HG03442 (cell line): Measurements from ENCODE around the gene LMO7.
"Not testable (repeated sequence)": the region's sequence is repeated elsewhere in the genome, so short reads cannot be mapped to it uniquely, and the experiment has no call there.

Source experiments
- ATAC-seq: cut with Tn5 transposase; IDR thresholded peaks from one replicate; pipeline ENCODE4 v1.9.1; 2021; ENCODE audit warnings: mild to moderate bottlenecking, moderate library complexity; ENCODE audit not compliant: unreplicated experiment

The LMO7 gene

DNA sequence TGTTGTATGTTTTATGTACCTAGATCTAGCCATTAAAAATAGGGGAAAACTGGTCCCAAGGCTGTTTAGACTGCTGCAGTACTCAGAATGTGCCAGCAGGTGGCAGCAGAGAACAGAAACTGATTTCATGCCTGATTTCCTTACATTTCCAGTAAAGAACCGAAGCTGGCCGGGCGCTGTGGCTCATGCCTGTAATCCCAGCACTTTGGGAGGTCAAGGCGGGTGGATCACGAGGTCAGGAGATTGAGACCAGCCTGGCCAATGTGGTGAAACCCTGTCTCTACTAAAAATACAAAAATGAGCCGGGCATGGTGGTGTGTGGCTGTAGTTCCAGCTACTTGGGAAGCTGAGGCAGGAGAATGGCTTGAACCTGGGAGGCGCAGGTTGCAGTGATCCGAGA, 59.8 kb downstream of the LMO7 start:
- peak; percentile 47 for ATAC-seq

DNA sequence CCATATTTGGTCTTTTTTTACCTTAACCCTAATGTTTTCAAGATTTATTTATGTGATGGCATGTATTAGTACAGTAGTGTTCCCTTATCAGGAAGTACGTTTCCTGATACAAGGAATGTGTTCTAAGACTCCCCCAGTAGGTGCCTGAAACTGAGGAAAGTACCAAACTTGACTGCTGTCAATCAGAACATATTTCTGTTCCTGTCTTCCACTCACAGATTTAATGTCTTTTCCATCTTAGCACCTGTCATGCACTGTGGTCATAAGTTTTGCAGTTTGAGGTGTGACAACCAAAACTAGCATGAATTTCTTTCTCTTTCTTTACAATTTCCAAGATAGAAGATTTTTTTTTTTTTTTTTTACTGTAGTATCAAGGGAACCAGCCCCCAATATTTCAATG, 62.9 kb downstream of the LMO7 start:
- ATAC-seq = no peak

DNA sequence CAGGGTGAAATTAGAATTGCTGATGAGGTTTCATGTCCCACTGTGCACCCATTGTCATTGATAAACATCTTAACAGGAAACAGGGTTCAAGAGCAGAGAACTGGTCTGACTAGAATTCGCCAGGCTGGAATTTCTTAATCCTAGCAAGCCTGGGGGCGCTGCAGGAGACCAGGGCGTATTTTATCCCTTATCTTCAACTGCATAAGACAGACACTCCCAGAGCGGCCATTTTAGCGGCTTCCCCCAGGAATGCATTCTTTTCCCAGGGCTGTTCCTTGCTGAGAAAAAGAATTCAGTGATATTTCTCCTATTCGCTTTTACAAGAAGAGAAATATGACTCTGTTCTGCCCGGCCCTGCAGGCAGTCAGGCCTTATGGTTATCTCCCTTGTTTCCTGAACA, 63.6 kb downstream of the LMO7 start:
- not testable (repeated sequence) for ATAC-seq

DNA sequence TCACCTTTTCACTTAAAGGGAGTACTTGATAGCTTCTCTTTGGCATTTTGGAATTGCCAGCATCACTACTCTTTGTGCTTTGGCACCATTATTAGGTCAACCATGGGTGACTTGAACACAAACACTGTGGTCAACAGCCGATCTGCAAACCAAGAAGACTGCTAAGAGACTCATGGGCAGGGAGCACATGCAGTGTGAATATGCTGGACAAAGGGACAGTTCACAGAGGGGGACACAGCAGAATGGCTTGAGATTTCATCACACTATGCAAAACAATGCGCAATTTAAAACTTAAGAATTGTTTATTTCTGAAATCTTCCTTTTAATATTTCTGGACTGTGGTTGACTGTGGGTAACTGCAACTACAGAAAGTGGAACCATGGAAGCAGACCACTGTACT, 64.4 kb downstream of the LMO7 start:
- no peak for ATAC-seq

DNA sequence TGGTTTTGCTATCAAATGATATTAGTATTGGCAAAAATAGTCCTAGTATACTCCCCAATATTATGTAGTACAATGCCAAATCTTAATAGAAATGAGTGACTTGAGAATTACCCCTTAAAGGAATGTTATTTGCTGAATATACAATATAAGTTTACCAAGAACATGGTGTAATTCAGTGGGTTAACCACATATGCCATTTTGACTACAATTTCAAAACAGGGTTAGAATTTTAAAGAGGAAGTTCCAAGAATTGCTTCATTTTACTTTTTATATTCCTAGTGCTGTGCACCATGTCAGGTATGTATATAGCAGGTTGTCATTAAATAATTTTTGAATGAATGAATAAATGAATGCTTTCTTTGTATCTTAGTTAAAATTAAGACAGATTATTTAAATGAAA, 66.3 kb downstream of the LMO7 start:
- ATAC-seq = no peak

DNA sequence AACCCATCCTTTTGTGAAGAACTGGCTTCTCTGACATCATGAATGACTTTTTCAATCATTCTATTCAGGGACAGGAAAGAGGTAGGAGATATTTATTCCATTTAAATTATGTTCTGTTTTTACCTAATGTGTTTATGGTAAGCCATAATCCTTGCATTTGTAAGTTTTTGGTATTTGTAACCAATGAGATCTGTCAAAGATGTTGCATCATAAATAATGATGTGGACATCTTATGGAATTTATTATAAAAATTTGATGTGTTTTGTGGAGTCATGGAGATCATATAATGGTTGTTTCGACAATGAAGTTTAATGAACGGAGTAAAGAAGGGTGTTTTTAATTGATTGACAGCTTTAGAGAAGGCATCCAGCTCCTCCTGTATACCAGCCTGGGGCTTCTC, 67.6 kb downstream of the LMO7 start:
- ATAC-seq = no peak

DNA sequence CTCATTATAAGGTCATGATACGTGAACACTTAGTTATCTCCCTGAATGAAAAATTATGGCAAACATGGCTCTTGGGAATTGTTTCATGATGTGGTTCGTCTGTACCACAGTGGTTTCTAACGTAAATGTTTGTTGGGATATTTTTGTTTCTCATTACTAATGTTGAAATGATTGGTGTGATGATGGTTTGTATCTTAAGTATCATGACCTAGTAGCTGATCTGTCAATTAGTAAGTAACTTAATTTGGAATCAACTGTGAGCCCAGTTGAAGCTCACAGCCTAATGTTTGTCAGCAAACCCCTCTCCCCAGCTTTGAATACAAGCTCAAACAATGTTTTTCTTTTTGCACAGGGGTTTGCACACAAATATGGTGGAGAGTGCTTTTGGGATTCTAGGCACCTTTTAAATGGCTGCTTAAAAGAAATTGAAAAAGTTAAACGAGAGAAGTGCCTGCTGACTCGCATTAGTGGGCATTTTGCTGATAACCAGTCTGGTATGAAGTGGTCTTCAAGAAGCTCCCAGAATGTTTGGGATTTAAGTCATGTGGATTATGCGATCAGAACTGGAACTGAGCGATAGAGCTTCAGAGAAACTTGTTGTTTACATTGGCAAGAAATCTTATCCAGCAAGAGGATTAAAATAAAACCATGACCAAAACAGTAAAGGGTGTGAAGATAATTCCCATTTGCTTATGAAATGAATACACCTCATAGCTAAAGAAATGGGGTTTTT, 68.2 kb downstream of the LMO7 start:
- no peak for ATAC-seq

DNA sequence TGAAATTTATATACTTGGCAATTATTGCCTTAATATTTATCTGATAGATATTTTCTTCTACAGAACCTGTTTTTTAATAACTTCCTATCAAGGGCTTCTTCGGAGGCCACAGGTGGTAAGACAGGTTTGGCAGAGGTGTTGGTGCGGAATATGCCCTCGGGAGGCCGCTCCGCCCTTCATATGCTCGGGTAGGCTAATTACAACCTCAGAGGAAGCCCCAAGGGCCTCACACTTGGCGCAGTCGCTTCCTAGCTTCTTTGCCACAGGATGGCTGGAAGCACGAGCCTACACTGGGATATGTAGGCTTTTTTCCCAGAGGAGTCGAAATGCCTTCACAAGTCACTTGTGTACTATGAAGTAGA, 68.8 kb downstream of the LMO7 start:
- ATAC-seq = no peak

DNA sequence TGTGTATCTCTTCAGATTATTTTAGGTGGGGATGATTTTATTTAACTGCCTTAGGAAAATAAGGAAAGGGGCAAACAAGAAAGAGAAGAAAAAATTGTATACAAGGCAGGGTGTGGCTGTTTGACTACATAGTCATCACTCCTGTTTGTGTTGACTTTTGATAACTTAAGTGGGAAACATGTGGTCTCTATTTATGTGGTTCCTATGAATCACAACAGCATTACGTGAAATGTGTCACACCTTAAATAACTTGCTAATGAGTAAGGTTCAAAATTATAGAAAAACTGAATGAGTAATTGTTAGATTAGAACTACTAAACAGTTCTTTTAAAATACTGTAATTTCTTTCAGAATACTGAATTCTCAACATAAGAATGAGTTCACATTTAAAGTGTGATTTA, 69.3 kb downstream of the LMO7 start:
- ATAC-seq = no peak

DNA sequence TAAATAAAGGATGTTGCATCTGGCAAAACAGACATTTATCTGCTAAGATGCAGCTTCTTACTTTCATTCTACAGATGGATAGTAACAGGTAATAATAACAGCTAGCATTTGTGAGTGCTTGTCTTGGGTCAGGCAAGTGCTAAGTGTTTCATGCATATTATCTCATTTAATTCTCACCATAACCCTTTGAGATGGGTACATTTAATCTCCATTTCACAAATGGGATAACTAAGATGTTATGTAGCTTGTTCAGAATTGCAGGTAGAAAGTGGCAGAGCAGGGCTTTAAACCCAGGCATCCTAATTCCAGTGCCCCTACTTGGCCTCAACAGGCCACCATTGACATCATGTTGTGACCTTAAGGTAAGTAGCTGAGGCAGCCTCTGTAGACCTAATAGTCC, 69.8 kb downstream of the LMO7 start:
- no peak for ATAC-seq

DNA sequence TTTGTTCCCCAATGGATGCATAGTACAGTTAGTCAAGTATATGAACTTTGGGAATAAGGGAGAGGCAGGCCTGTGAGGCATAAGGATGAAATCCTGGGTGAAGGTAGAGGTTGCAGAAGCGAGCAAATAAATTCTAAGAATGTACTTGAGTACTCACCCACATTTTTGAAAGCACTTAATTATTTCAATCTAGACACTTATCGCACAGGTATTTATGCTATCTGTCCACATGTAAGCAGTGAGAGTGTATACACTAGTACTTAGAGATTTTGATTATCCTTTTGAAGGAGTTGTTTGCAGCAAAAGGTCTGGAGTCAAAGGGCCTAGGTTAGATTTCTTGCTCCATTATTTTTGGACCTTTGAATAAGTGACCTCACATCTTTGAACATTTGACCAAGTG, 77.7 kb downstream of the LMO7 start:
- ATAC-seq = no peak

DNA sequence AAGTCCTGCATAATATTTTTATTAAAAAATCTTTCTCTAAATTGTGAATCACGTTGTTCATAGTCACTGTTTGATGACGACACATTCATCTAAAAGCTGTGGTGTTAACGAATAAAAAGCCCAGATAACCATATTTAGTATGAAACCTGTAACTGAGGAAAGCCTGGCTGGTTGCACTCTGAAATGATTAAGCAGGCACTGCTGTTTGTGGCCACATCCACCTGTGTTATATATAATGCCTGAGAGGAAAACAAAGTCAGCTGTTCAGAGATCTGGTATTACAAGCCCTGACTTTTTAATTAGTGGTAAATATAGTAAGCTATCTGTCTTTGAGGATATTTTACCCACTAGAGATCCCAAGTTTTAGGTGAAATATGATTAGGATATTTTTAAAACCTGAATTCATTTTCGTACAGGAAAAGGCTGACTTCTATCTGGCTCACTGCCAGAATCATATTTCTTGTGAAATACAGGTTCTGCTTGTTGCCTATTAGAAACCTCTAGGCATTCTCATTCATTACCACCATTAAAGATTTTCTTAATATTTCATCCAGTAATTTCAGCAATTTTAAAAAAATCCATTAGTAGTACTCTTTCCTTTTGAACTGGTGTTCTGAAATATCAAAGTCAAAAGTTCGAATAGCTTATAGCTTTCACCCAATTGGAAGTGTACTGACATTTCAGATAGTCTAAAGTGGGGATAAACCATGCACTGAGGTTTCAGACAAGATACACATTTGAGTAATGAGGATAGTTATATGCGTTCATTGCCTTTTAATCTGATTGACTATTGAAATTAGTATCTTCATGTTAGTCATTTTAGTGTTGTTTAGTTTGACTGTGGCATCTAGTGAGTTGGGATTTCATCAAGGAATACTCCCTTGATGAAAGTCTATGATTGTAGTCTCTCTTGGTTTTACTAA, 79.7 kb downstream of the LMO7 start:
- peak; percentile 93 for ATAC-seq

DNA sequence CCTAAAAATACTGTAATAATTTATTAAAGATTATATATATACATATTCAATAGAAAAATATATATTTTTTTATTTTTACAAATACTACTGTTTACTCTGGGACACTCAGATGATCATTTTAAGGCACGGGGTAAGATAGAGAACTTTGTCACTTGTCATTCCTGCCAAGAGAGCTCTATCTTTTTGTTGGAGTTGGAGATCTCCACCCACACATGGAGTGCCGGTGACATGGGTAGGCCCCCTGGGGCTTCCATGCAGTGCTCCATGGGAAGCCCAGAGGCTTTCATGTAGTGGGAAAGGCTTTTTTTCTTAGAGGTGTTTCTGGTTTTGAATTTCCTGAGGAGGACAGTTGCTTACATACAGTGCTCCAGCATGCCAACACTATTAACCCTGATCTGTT, 81.4 kb downstream of the LMO7 start:
- no peak for ATAC-seq

DNA sequence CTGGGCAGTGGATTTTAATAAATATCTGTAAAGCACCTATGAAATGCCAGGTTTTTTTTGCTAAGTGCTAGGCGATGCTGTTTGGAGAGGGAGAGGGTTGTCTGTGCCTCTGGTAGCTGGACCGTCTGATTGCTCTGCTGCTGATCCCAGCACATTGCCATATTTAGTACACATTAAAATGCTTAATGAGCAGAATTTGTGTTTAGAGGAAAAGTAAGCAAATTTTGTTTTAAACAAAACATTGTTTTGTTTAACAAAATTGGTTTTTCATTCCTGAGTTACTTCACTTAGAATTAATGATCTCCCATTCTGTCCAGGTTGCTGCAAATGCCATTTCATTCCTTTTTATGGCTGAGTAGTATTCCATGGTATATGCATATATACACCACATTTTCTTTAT, 85.2 kb downstream of the LMO7 start:
- no peak for ATAC-seq

DNA sequence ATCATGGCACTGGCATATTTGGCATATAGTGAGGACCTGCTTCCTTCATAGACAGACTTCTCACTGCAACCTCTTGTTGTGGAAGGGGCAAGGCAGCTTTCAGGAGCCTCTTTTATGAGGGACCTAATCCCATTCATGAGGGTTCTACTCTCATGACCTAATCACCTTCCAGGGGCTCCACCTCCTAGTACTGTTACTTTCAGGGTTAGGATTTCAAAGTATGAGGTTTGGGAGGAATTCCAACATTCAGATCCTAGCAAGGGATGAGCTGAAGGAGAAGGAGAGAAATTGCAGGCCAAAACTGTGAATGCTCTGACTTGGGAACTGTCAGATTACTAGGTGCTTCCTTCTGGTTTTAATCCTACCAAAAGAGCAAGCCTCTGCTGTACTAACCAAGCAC, 87.8 kb downstream of the LMO7 start:
- no peak for ATAC-seq

DNA sequence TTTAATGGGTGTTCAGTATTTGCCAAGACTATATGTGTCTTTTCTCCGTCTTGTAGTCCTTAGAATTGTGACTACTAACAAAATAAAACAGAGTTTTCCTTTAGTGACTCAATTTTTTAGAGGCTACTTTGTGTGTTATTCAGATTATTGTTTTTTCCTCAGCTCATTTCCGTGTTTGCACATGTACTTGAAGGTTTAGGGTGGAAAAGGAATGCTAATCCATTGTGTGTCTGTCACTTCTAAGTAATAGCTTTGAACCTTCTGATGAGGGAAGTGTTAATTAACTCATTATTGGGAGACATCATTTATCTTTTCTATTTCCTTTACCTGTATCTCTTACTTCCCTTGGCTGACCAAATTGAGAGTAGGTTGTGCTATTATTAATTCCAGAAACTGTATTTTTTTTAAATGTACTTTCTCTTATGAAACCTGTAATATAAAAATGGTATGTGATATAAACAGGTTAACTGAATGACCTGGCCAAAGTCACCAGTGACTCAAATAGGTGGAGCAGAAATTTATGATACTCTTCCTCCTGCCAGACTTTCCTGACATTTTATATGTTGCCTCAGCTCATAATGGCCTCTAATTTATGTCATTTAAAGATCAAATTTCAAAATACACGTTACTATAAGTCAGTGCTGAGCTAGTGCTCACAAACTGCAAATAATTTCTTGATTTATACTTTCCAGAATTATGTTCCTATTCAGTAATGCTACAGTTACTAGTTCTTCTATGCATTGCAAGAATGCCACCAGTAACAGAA, 88.8 kb downstream of the LMO7 start:
- no peak for ATAC-seq

DNA sequence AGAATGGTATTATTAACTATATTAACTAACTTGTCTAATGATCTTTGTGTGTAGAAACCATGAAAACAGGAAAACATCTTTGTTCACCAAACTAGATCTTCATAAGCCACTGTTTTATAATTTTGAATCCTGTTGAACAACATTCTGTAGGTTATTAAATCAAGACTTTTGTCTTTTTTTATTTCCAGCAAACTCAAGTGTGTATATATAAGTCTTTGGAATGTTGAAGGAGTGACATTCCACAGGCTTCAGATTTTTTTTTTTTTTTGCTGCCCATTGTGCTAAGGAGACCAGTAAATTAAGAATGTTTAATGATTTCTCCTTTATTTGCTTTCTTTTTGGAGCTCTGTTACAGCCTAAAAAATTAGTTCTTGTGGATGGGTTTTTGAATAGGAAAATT, 89.6 kb downstream of the LMO7 start:
- ATAC-seq = no peak

DNA sequence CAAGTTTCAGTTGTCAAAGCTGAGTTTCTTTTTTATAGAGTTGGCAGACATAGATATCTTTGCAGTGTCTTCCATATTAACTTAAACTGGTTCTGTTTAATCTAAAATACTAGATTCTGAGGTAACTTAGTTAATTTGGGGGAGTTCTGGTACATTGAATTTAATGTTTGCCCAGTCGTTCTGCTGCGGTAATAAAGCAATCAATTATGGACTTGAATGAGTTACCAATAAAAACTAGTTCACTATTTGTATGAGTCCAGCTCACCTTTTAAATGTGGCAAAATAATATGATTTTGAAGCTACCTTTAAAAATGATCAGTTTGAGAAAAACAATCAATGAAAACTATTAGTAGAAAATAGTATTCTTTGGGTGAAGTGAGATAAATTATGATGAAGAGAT, 90.2 kb downstream of the LMO7 start:
- ATAC-seq = no peak

DNA sequence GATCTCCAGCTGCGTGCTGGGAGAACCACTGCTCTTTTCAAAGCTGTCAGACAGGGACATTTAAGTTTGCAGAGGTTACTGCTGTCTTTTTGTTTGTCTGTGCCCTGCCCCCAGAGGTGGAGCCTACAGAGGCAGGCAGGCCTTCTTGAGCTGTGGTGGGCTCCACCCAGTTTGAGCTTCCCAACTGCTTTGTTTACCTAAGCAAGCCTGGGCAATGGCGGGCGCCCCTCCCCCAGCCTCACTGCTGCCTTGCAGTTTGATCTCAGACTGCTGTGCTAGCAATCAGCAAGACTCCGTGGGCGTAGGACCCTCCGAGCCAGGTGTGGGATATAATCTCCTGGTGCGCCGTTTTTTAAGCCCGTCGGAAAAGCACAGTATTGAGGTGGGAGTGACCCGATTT, 97.0 kb downstream of the LMO7 start:
- not testable (repeated sequence) for ATAC-seq

DNA sequence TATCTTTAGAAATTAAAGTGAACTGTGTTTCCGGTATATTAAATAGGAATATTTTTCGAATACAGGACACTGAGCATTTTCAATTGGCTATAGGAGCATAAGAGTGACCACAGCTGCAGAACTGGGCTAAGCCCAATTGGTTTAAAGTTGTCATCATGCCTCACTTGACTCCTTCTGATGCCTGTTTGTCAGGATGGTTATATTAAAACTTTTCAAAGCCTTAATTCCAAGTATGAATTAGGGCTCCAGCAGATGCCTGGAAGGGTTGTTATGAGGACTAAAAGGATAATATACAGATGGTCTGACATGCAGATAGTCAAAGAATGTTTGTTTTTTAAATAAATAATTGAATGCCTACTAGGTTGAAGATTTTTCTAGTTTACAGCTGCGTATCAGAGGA, 100.0 kb downstream of the LMO7 start:
- no peak for ATAC-seq

DNA sequence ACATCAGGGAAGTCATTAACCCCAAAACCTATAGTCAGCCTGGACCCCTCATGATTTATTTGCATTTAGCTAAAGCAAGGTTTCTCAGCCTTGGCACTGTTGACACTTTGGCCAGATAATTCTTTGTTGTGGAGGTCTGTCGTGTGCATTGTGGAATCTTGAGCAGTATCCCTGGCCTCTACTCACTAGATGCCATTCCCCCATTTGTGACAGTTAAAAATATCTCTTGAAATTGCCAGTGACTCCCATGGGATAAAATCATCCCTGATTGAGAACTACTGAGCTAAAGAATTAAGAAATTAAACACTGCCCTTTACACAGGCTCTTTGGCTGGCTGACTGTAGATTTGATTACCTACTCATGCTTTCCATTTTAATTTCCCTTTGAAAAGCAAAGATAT, 102.7 kb downstream of the LMO7 start:
- no peak for ATAC-seq
